H1 (cell line): ENCODE measurements around the gene KDM2A. TPM values are rescaled to one million over a fixed set of nuclear protein-coding genes. Genes with fewer than 3 reads are reported as not detected.
A peak's percentile ranks its signal among the peaks of the same experiment; 100 is the strongest.

Experiments
- CTCF ChIA-PET: fragments of 300-600 bp; sonication (Branson Sonifier 250); formaldehyde crosslinking; loops from one replicate; lab custom pipeline; 2021; ENCODE audit not compliant: partially characterized antibody; lab: Charles Lee
- POLR2A ChIA-PET: fragments of 300-600 bp; sonication (Branson Sonifier 250); formaldehyde crosslinking; loops from one replicate; lab custom pipeline; 2021; ENCODE audit warnings: inconsistent platforms; ENCODE audit not compliant: partially characterized antibody; lab: Charles Lee
- DNase-seq, 2 experiments: peaks; one replicate each; pipeline versions ENCODE4 v3.0.0 to v3.0.0-alpha.2; 2010 to 2022; ENCODE audit warnings: low spot score in 2 of 2, low read depth in 1 of 2, mixed read lengths in 1 of 2
- FAIRE-seq: peaks from 2 replicates; lab custom pipeline; 2011; peaks lifted over from hg19 to GRCh38; lab: Jason Lieb, UNC
- H2AFZ ChIP-seq: 2 replicates; pipeline ENCODE4 v1.8.1; 2012; ENCODE audit warnings: low read length, inconsistent platforms
- H2AK5ac ChIP-seq: 2 replicates; pipeline ENCODE4 v1.6.1; 2013; ENCODE audit warnings: low read depth, low read length
- H2BK120ac ChIP-seq: replicated peaks from 2 replicates; pipeline ENCODE3; 2013; ENCODE audit warnings: low read depth, low read length, inconsistent platforms
- H2BK12ac ChIP-seq: 2 replicates; pipeline ENCODE4 v1.6.1; 2013; ENCODE audit warnings: low read depth, low read length
- H2BK15ac ChIP-seq: 2 replicates; pipeline ENCODE4 v1.6.1; 2013; ENCODE audit warnings: low read length
- H2BK20ac ChIP-seq: 2 replicates; pipeline ENCODE4 v1.6.1; 2013; ENCODE audit warnings: low read length
- H2BK5ac ChIP-seq: 2 replicates; pipeline ENCODE4 v1.6.1; 2013; ENCODE audit warnings: low read depth, low read length
- H3K14ac ChIP-seq: 2 replicates; pipeline ENCODE4 v1.6.1; 2013; ENCODE audit warnings: inconsistent platforms; ENCODE audit not compliant: insufficient read length
- H3K18ac ChIP-seq: 2 replicates; pipeline ENCODE4 v1.6.1; 2013; ENCODE audit warnings: low read length; ENCODE audit errors: extremely low read depth
- H3K23ac ChIP-seq: 2 replicates; pipeline ENCODE4 v1.6.1; 2013; ENCODE audit warnings: inconsistent platforms; ENCODE audit not compliant: insufficient read length
- H3K23me2 ChIP-seq: 2 replicates; pipeline ENCODE4 v1.6.1; 2013; ENCODE audit warnings: low read depth, low read length
- H3K27ac ChIP-seq: 2 replicates; pipeline ENCODE4 v1.6.1; 2011; ENCODE audit warnings: low read depth, low read length, inconsistent platforms
- H3K27me3 ChIP-seq, 4 experiments: replicated peaks in 1 of 4; 1 replicate in 1 of 4; 2 replicates in 3 of 4; pipeline versions ENCODE4 v1.6.1 to v1.8.1; 2011 to 2013; ENCODE audit warnings: low read length in 3 of 4, mild to moderate bottlenecking in 3 of 4, inconsistent platforms in 2 of 4, mixed read lengths in 2 of 4, moderate library complexity in 1 of 4; ENCODE audit not compliant: control insufficient read depth in 3 of 4, insufficient read depth in 3 of 4; ENCODE audit errors: extremely low read depth in 1 of 4
- H3K36me3 ChIP-seq, 4 experiments: 2 replicates each; pipeline versions ENCODE4 v1.6.1 to v1.8.1; 2011 to 2013; ENCODE audit warnings: mild to moderate bottlenecking in 4 of 4, low read length in 3 of 4, moderate library complexity in 2 of 4, control low read depth in 1 of 4, inconsistent platforms in 1 of 4; ENCODE audit not compliant: insufficient read depth in 4 of 4, control insufficient read depth in 2 of 4
- H3K4ac ChIP-seq: replicated peaks from 2 replicates; pipeline ENCODE3; 2013; ENCODE audit warnings: low read length, low read depth, mixed read lengths, inconsistent platforms; ENCODE audit not compliant: insufficient read length
- H3K4me1 ChIP-seq, 4 experiments: replicated peaks in 1 of 4; 1 replicate in 1 of 4; 2 replicates in 3 of 4; pipeline versions ENCODE4 v1.6.1 to v1.8.1; 2011 to 2013; ENCODE audit warnings: low read length in 3 of 4, inconsistent platforms in 2 of 4, mixed read lengths in 1 of 4; ENCODE audit not compliant: insufficient read depth in 4 of 4, control insufficient read depth in 3 of 4
- H3K4me2 ChIP-seq, 2 experiments: 2 replicates each; pipeline versions ENCODE4 v1.6.1 to v1.8.1; 2011 to 2013; ENCODE audit warnings: low read depth in 2 of 2, low read length in 2 of 2, control low read depth in 1 of 2, inconsistent platforms in 1 of 2, mild to moderate bottlenecking in 1 of 2; ENCODE audit not compliant: insufficient read depth in 1 of 2
- H3K4me3 ChIP-seq, 4 experiments: fragments of 200-600, 300-600 bp in 1 of 4; sonication (generic), shearing (Covaris generic), sonication (Bioruptor Twin) in 1 of 4; 2 replicates each; pipeline versions ENCODE4 v1.5.1 to v1.8.1; 2011 to 2016; ENCODE audit warnings: low read length in 4 of 4, low read depth in 3 of 4, control low read depth in 2 of 4, inconsistent platforms in 2 of 4, mild to moderate bottlenecking in 2 of 4, mixed read lengths in 1 of 4, moderate library complexity in 1 of 4; ENCODE audit not compliant: insufficient read depth in 2 of 4; ENCODE audit errors: extremely low read depth in 1 of 4
- H3K56ac ChIP-seq: replicated peaks from 2 replicates; pipeline ENCODE3; 2013; ENCODE audit warnings: low read depth, mild to moderate bottlenecking, mixed read lengths, low read length, inconsistent platforms; ENCODE audit not compliant: insufficient read length
- H3K79me1 ChIP-seq: 2 replicates; pipeline ENCODE4 v1.6.1; 2013; ENCODE audit warnings: low read depth, low read length, control low read depth
- H3K79me2 ChIP-seq, 2 experiments: 2 replicates each; pipeline versions ENCODE4 v1.6.1 to v1.8.1; 2012 to 2013; ENCODE audit warnings: low read length in 2 of 2, mild to moderate bottlenecking in 2 of 2, inconsistent platforms in 1 of 2; ENCODE audit not compliant: insufficient read depth in 2 of 2, control insufficient read depth in 1 of 2
- H3K9ac ChIP-seq, 4 experiments: replicated peaks in 1 of 4; 1 replicate in 1 of 4; 2 replicates in 3 of 4; pipeline versions ENCODE4 v1.6.1 to v1.8.1; 2011 to 2013; ENCODE audit warnings: low read depth in 3 of 4, low read length in 3 of 4, control low read depth in 2 of 4, mild to moderate bottlenecking in 2 of 4, moderate library complexity in 2 of 4, inconsistent platforms in 1 of 4; ENCODE audit errors: extremely low read depth in 1 of 4
- H3K9me3 ChIP-seq, 2 experiments: 2 replicates each; pipeline versions ENCODE4 v1.6.1 to v1.8.1; 2012 to 2013; ENCODE audit warnings: mild to moderate bottlenecking in 2 of 2, moderate library complexity in 2 of 2, control low read depth in 1 of 2, inconsistent platforms in 1 of 2, low read depth in 1 of 2, low read length in 1 of 2, mixed read lengths in 1 of 2; ENCODE audit not compliant: insufficient read depth in 2 of 2
- H4K20me1 ChIP-seq, 2 experiments: replicated peaks in 1 of 2; 2 replicates each; pipeline versions ENCODE3 to v1.8.1; 2011 to 2013; ENCODE audit warnings: inconsistent platforms in 2 of 2, low read length in 2 of 2, mild to moderate bottlenecking in 1 of 2; ENCODE audit not compliant: insufficient read depth in 2 of 2, control insufficient read depth in 1 of 2
- H4K5ac ChIP-seq: 2 replicates; pipeline ENCODE4 v1.6.1; 2013; ENCODE audit warnings: low read length, low read depth, mixed read lengths, inconsistent platforms; ENCODE audit not compliant: insufficient read length
- H4K8ac ChIP-seq: 2 replicates; pipeline ENCODE4 v1.8.0; 2013; ENCODE audit warnings: mild to moderate bottlenecking, moderate library complexity, low read length, inconsistent platforms; ENCODE audit not compliant: insufficient read depth; ENCODE audit errors: extremely low read depth
- H4K91ac ChIP-seq: replicated peaks from 2 replicates; pipeline ENCODE3; 2013; ENCODE audit warnings: low read length, mixed read lengths, inconsistent platforms; ENCODE audit not compliant: insufficient read length
- ATF3 ChIP-seq: IDR thresholded peaks from 2 replicates; pipeline ENCODE4 v1.6.1; 2011; ENCODE audit warnings: low read depth, mild to moderate bottlenecking, low read length; ENCODE audit not compliant: insufficient read depth
- BRCA1 ChIP-seq: IDR thresholded peaks from 2 replicates; pipeline ENCODE4 v1.6.1; 2012; ENCODE audit warnings: low read depth, low read length, improper control_type of control experiment
- CTCF ChIP-seq, 3 experiments: IDR thresholded peaks; 1 replicate in 2 of 3; 2 replicates in 1 of 3; pipeline versions ENCODE4 v1.5.1 to v1.6.1; 2011; ENCODE audit warnings: low read length in 3 of 3, mild to moderate bottlenecking in 3 of 3, inconsistent platforms in 2 of 3, low read depth in 1 of 3, moderate library complexity in 1 of 3; ENCODE audit not compliant: insufficient read depth in 1 of 3; ENCODE audit errors: control extremely low read depth in 1 of 3
- SP4 ChIP-seq: IDR thresholded peaks from 2 replicates; pipeline ENCODE4 v1.6.1; 2012; ENCODE audit warnings: low read length, inconsistent platforms
- ZNF274 ChIP-seq: IDR thresholded peaks from 2 replicates; pipeline ENCODE4 v1.7.0; 2012; ENCODE audit warnings: low read length, borderline replicate concordance; ENCODE audit errors: extremely low read depth
- WGBS, 2 experiments: shearing (Covaris generic) in 1 of 2; methylation state at CpG; one replicate each; pipeline versions ENCODE4 v1.1.6 to v1.1.7; 2013 to 2015; ENCODE audit warnings: low lambda C conversion rate in 2 of 2, mixed read lengths in 2 of 2, inconsistent platforms in 1 of 2, low coverage in 1 of 2, missing lambda C conversion rate in 1 of 2; ENCODE audit not compliant: insufficient replicate concordance in 2 of 2, insufficient coverage in 1 of 2, insufficient read length in 1 of 2; ENCODE audit errors: extremely low coverage in 1 of 2, missing lambda C conversion rate in 1 of 2; 5-methylcytosine and 5-hydroxymethylcytosine counted together
- polyA plus RNA-seq, 7 experiments: library from polyadenylated mRNA; depleted of rRNA in 3 of 7; stranded (reverse) in 5 of 7; unstranded in 2 of 7; fragments of >200 nt in 5 of 7; fragments of 200-250 nt in 2 of 7; gene quantifications; 1 replicate in 5 of 7; 2 replicates in 1 of 7; 4 replicates in 1 of 7; pipeline versions ENCODE4 v1.2.1 to v1.2.3, GENCODE V29; 2011 to 2013; ENCODE audit warnings: missing spikeins in 2 of 7, mixed read lengths in 2 of 7
- total RNA-seq: library from RNA; stranded (reverse); fragmentation: NEBNext Ultra II Directional; extraction: Animal tissue kit (Norgen Biotek cat#: 25700); gene quantifications from 2 replicates; pipeline ENCODE4 v1.2.1, GENCODE V29; 2021
- TF ChIP-seq, protein P1 (sequence below): IDR thresholded peaks from 2 replicates; pipeline ENCODE4 v1.6.1; 2011; ENCODE audit warnings: low read length, improper control_type of control experiment

Gene KDM2A
- total and polyA plus RNA-seq, 2 of the 8 experiments (the other 6 are each of a cell fraction or from before 2014, with no cell fraction given): 55.4 to 66.2 TPM

DNA sequence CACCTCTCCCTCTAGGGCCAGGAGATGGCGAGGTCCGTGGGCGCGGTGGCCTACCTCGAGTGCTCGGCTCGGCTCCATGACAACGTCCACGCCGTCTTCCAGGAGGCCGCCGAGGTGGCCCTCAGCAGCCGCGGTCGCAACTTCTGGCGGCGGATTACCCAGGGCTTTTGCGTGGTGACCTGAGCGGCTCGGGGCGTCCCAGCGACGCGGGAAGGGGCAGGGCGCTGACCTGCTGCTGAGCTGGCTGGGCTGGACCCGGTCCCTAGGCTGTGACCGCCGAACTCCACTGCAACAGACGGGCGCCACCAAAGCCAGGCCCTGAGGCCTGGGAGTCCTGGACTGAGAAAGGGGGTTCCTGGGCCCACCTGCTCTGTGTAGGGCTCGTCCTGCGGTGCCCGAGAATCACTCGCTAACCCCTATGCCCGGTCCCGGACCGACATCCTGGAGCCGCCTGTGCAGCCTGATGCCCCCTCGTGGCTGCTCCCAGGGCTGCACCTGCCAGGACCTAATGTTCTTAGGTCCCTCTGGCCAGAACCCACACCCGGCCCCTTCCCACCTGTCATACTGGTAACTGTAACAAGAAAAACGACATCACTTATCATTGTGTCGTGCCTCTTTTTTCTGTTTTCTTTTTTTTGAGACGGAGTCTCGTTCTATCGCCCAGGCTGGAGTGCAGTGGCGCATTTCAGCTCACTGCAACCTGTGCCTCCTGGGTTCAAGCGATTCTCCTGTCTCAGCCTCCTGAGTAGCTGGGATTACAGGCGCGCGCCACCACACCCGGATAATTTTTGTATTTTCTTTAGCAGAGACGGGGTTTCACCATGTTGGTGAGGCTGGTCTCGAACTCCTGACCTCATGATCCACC lies 47.4 kb upstream of the KDM2A start:
- Histone ChIP-seq H3K36me3 (no peaks in the 10 kb centered on the region), H3K4ac (no peak overlapping the region), H2BK12ac (no peak overlapping the region), H3K27me3 (no peaks in the 10 kb centered on the region), H3K23me2 (no peaks in the 10 kb centered on the region; the same call in 1 of the 2 replicates), H3K4me2 (peak overlapping the region; percentile 4 to 83; a peak in 3 of 4 replicates), H3K79me1 (no peaks in the 10 kb centered on the region; the same call in 1 of the 2 replicates), H2BK5ac (no peak overlapping the region), H3K9me3 (no peaks in the 10 kb centered on the region), H3K18ac (peak overlapping the region; percentile 83; the same call in 1 of the 2 replicates), H3K27ac (no peak overlapping the region), H2AFZ (peak overlapping the region; percentile 81; the same call in 1 of the 2 replicates), H2BK20ac (no peak overlapping the region), H3K9ac (peak overlapping the region in 2 of 4 experiments; percentile 29 to 45; a peak in 1 of 7 replicates), H3K56ac (no peak overlapping the region), H2BK15ac (peak overlapping the region; percentile 81; the same call in 1 of the 2 replicates), H4K91ac (no peak overlapping the region), H4K20me1 (no peaks in the 10 kb centered on the region), H3K23ac (no peak overlapping the region), H3K4me1 (peaks cover 0 to 1% (median 0%) of the 10 kb centered on the region in 4 experiments; a peak in 2 of 7 replicates), H4K5ac (peak overlapping the region; percentile 54), H3K4me3 (peak overlapping the region; percentile 9 to 56 (median 44); a peak in 7 of 8 replicates), H3K79me2 (no peaks in the 10 kb centered on the region), H2BK120ac (no peak overlapping the region), H4K8ac (peak overlapping the region; percentile 84), H3K14ac (no peak overlapping the region), H2AK5ac (no peak overlapping the region)
- ChIA-PET CTCF (interaction anchor here (0.7 to 4.9 kb wide), 12 partner anchors 9 to 662 kb away, joined by 3 to 27 read pairs (median 3); no protein-coding TSS in a partner anchor), POLR2A (interaction anchor here (1.0 to 3.4 kb wide), 3 partner anchors 11 to 37 kb away, joined by 3 to 16 read pairs (median 4); no protein-coding TSS in a partner anchor)
- DNase-seq: peak; percentile 83 to 96
- no peak for FAIRE-seq
- 31% methylated on average over 52 of the region's 53 CpGs; no CpG with 5 or more reads in 1 of the 2 experiments for WGBS, 2 experiments
- TF ChIP-seq, protein P1, sequence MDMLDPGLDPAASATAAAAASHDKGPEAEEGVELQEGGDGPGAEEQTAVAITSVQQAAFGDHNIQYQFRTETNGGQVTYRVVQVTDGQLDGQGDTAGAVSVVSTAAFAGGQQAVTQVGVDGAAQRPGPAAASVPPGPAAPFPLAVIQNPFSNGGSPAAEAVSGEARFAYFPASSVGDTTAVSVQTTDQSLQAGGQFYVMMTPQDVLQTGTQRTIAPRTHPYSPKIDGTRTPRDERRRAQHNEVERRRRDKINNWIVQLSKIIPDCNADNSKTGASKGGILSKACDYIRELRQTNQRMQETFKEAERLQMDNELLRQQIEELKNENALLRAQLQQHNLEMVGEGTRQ: no peak
- no peak for TF ChIP-seq ATF3
- TF ChIP-seq BRCA1: no peak
- TF ChIP-seq ZNF274: no peak
- peak; percentile 90 to 97 (median 94) for TF ChIP-seq CTCF (IDR thresholded peaks at IDR 0.05; ENCODE audit: control extremely low read depth in 1 of 3, insufficient read depth in 1 of 3, low read depth in 1 of 3, low read length in 3 of 3)
- TF ChIP-seq SP4: no peak
